Activated CD8-positive, alpha-beta memory T cell treated with anti-CD3 and anti-CD28 coated beads, Interleukin-2, amount 10 ng/mL, durations not matched to agents 7 days and 5 days (primary cell): ENCODE measurements around the gene TCEAL3. TPM values are rescaled to one million over a fixed set of nuclear protein-coding genes. Genes with fewer than 3 reads are reported as not detected.
"Not testable (repeated sequence)": the region's sequence is repeated elsewhere in the genome, so short reads cannot be mapped to it uniquely, and the experiment has no call there.

ENCODE experiments used
- ATAC-seq: fragments of 150-1000 bp; cut with Tn5 transposase; one replicate; pipeline ENCODE4 v1.10.0; 2021; ENCODE audit warnings: moderate library complexity
- CTCF ChIA-PET: fragments of 350-600 bp; sonication (Branson Sonifier 250); formaldehyde crosslinking; loops from one replicate; lab custom pipeline; 2021; ENCODE audit warnings: antibody characterized with exemption; lab: Charles Lee
- DNase-seq: peaks from one replicate; pipeline ENCODE4 v3.0.0-alpha.2; 2020
- H3K27ac Mint-ChIP-seq: one replicate; pipeline ENCODE4 v1.8.0; 2021; ENCODE audit warnings: mild to moderate bottlenecking, mixed read lengths
- H3K27me3 Mint-ChIP-seq: one replicate; pipeline ENCODE4 v1.8.0; 2021; ENCODE audit warnings: mixed read lengths
- H3K36me3 Mint-ChIP-seq: one replicate; pipeline ENCODE4 v1.8.0; 2021; ENCODE audit warnings: mild to moderate bottlenecking, mixed read lengths
- H3K4me1 Mint-ChIP-seq: one replicate; pipeline ENCODE4 v1.8.0; 2021; ENCODE audit warnings: mixed read lengths
- H3K4me3 Mint-ChIP-seq: one replicate; pipeline ENCODE4 v1.8.0; 2021; ENCODE audit warnings: mild to moderate bottlenecking, moderate library complexity, mixed read lengths
- H3K9me3 Mint-ChIP-seq: one replicate; pipeline ENCODE4 v1.8.0; 2022; ENCODE audit warnings: low read depth, mixed read lengths
- total RNA-seq, 2 experiments: library from RNA; stranded (reverse); gene quantifications; one replicate each; pipeline ENCODE4 v1.2.3, GENCODE V29; 2021

The TCEAL3 gene
- total RNA-seq, 2 experiments from 2014 or later, result 1.3 to 3.1 TPM

GRCh38 chrX:103631145-103631544 is 23.4 kb downstream of the TCEAL3 start:
- Mint-ChIP-seq H3K36me3 (no peaks in the 10 kb centered on the region), H3K27ac (no peak overlapping the region), H3K27me3 (no peaks in the 10 kb centered on the region), H3K4me1 (peaks cover 13% of the 10 kb centered on the region), H3K4me3 (no peak overlapping the region), H3K9me3 (no peaks in the 10 kb centered on the region)
- no peak for DNase-seq
- ATAC-seq, result no peak
- CTCF ChIA-PET, result no interaction called here

- CTCF ChIA-PET, result no interaction called here
These were observed 27.7 kb downstream of the TCEAL3 start for GRCh38 chrX:103635436-103635835.

DNA sequence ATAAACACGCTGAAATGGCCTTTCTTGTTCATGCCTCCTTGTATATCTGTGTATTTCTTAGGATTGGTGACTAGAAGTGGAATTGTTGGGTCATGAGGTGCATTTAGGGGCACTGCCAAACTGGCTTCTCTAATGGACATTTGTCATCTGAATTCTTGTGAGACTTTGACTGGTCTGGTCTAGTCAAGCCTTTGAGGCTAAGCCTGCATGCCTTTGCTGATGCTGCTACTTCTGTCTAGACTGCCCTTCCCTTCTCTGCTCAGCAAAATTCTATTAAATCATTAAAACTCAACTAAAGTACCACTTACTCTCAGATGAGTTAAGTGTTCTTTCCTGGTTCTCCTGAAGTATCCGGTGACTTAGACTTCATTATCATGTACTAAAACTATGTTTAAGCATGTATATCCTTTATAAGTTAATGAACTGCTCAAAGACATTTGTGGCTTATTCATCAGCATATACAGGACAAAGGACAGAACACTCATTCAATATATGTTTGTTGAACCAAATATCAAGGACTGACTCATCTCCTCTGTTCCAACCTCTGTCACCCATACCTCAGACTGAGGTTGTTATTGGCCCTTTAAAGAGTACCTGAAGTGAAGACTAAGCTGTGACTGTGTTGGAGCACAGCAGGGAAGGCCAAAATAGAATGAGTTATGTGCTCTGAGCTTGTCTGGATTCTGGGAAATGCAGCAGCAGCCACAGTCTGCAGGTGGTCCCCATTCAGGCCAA is 30.0 kb downstream of the TCEAL3 start:
- H3K4me3 Mint-ChIP-seq, result no peak overlapping the region
- ATAC-seq, result no peak
- no peaks in the 10 kb centered on the region for H3K36me3 Mint-ChIP-seq

More at GRCh38 chrX:103635436-103635835, 27.7 kb downstream of the TCEAL3 start:
- no peak overlapping the region for H3K4me3 Mint-ChIP-seq
- H3K9me3 Mint-ChIP-seq, result no peaks in the 10 kb centered on the region
- H3K27me3 Mint-ChIP-seq, result no peaks in the 10 kb centered on the region
- H3K27ac Mint-ChIP-seq, result no peak overlapping the region
- H3K36me3 Mint-ChIP-seq, result no peaks in the 10 kb centered on the region
- no peak for ATAC-seq
- no peak for DNase-seq
- no peaks in the 10 kb centered on the region for H3K4me1 Mint-ChIP-seq

GRCh38 chrX:103638479-103639346 is 30.9 kb downstream of the TCEAL3 start:
- CTCF ChIA-PET, H3K4me3 Mint-ChIP-seq, DNase-seq, H3K4me1 Mint-ChIP-seq, ATAC-seq, H3K9me3 Mint-ChIP-seq, H3K27ac Mint-ChIP-seq, H3K36me3 Mint-ChIP-seq, H3K27me3 Mint-ChIP-seq: not testable (repeated sequence)

More for the DNA sequence above, 30.0 kb downstream of the TCEAL3 start:
- no peak for DNase-seq
- CTCF ChIA-PET, result no interaction called here
- Mint-ChIP-seq H3K27me3 (no peaks in the 10 kb centered on the region), H3K4me1 (no peaks in the 10 kb centered on the region), H3K27ac (no peak overlapping the region), H3K9me3 (no peaks in the 10 kb centered on the region)

GRCh38 chrX:103640401-103641155 is 32.8 kb downstream of the TCEAL3 start:
- Mint-ChIP-seq H3K27ac (no peak overlapping the region), H3K9me3 (no peaks in the 10 kb centered on the region), H3K27me3 (no peaks in the 10 kb centered on the region), H3K4me3 (no peak overlapping the region), H3K4me1 (no peaks in the 10 kb centered on the region), H3K36me3 (no peaks in the 10 kb centered on the region)
- ATAC-seq (no peak), DNase-seq (no peak)
- CTCF ChIA-PET, result no interaction called here

GRCh38 chrX:103644125-103644524 is 36.4 kb downstream of the TCEAL3 start:
- DNase-seq, result no peak

DNA sequence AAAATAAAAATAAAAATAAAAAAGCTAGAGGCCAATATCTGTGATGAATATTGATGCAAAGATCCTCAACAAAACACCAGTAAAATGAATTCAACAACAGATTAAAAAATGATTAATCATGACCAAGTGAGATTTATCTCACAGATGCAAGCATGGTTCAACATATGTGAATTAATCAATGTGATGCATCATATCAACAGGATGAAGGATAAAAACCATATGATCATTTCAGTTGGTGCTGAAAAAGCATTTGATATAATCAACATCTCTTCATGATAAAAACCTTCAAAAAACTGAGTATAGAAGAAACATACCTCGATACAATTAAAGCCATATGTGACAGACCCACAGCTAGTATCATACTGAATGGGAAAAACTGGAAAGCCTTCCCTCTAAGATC is 39.9 kb downstream of the TCEAL3 start:
- no peak overlapping the region for H3K27ac Mint-ChIP-seq

More at GRCh38 chrX:103644125-103644524, 36.4 kb downstream of the TCEAL3 start:
- no peaks in the 10 kb centered on the region for H3K4me1 Mint-ChIP-seq
- H3K4me3 Mint-ChIP-seq, result no peak overlapping the region
- CTCF ChIA-PET, result no interaction called here
- no peak for ATAC-seq
- H3K27me3 Mint-ChIP-seq, result no peaks in the 10 kb centered on the region
- no peaks in the 10 kb centered on the region for H3K36me3 Mint-ChIP-seq
- no peak overlapping the region for H3K27ac Mint-ChIP-seq
- no peaks in the 10 kb centered on the region for H3K9me3 Mint-ChIP-seq

GRCh38 chrX:103651151-103651773 is 43.5 kb downstream of the TCEAL3 start:
- no peaks in the 10 kb centered on the region for H3K9me3 Mint-ChIP-seq
- peaks cover 6% of the 10 kb centered on the region for H3K27me3 Mint-ChIP-seq
- H3K27ac Mint-ChIP-seq, result no peak overlapping the region
- H3K4me1 Mint-ChIP-seq, result peaks cover 2% of the 10 kb centered on the region
- no peak overlapping the region for H3K4me3 Mint-ChIP-seq
- no peak for DNase-seq
- CTCF ChIA-PET, result no interaction called here
- no peaks in the 10 kb centered on the region for H3K36me3 Mint-ChIP-seq
- ATAC-seq, result no peak

More for the DNA sequence above, 39.9 kb downstream of the TCEAL3 start:
- Mint-ChIP-seq H3K4me3 (no peak overlapping the region), H3K9me3 (no peaks in the 10 kb centered on the region), H3K4me1 (no peaks in the 10 kb centered on the region), H3K36me3 (no peaks in the 10 kb centered on the region), H3K27me3 (peaks cover 6% of the 10 kb centered on the region)
- CTCF ChIA-PET, result no interaction called here
- ATAC-seq, result no peak
- no peak for DNase-seq

DNA sequence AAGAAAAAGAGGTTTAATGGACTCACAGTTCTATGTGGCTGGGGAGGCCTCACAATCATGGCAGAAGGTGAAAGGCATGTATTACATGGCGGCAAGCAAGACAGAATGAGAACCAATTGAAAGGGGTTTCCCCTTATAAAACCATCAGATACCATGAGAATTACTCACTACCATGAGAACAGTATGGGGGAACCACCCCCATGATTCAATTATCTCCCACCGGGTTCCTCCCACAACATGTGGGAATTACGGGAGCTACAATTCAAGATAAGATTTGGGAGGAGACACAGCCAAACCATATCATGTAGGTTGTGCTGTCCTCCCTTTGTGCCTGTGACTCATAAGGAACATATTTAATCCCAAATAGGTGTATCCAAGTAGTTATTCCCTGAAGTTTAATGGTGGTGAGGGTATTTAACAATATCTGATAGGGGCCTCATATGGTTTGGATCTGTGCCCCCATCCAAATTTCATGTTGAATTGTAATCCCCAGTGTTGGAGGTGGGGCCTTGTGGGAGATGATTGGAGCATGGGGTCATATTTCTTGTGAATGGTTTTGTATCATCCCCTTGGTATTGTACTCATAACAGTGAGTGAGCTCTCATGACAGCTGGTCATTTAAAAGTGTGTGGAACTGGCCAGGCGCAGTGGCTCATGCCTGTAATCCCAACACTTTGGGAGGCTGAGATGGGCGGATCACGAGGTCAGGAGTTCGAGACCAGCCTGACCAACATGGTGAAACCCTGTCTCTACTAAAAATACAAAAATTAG is 47.7 kb downstream of the TCEAL3 start:
- H3K27ac Mint-ChIP-seq, H3K9me3 Mint-ChIP-seq, H3K4me3 Mint-ChIP-seq, H3K36me3 Mint-ChIP-seq, CTCF ChIA-PET, H3K4me1 Mint-ChIP-seq, DNase-seq, H3K27me3 Mint-ChIP-seq, ATAC-seq: not testable (repeated sequence)

- DNase-seq (no peak), ATAC-seq (no peak)
- Mint-ChIP-seq H3K4me1 (peaks cover 9% of the 10 kb centered on the region), H3K9me3 (no peaks in the 10 kb centered on the region), H3K4me3 (no peak overlapping the region), H3K27ac (no peak overlapping the region), H3K36me3 (peaks cover 2% of the 10 kb centered on the region), H3K27me3 (no peaks in the 10 kb centered on the region)
- CTCF ChIA-PET, result no interaction called here
These were observed 48.9 kb downstream of the TCEAL3 start for GRCh38 chrX:103656617-103657016.

- H3K4me3 Mint-ChIP-seq, H3K27ac Mint-ChIP-seq, H3K36me3 Mint-ChIP-seq, H3K27me3 Mint-ChIP-seq, DNase-seq, H3K4me1 Mint-ChIP-seq, ATAC-seq, CTCF ChIA-PET, H3K9me3 Mint-ChIP-seq: not testable (repeated sequence)
These were observed 49.3 kb downstream of the TCEAL3 start for GRCh38 chrX:103657066-103657465.

DNA sequence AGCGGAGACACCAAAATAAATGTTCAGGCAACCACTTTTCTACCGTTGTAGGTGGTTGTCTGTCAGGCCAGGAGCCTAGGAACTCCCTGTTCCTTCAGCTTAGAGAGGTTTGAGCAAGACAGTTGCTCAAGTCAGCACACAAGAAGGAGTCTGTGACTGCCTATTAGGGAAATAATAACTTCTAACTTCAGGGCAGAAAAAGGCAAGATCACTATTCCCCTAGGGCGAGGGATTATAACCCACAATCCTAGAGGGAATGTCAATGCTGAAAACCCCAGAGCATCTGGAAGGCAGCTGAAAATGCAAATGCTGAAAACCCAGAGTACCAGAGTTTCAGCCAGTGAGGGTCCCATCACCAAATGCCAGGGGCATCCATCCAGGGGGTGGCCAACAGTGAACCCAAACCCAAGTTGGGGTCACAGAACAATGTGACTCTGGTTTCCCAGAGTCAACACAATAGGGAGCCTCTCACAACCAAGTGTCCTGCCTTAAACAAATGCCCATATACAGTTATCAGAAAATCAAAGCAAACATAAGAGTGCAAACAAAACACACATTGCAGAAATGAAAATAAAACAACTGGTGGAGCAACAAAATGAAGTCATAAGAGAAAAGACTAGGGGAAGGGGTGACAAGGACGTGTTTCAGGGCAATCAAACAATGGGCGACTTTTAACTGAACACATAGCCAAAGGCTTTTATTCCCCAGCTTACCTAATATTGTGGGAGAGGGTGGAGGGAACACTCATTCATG is 51.1 kb downstream of the TCEAL3 start:
- CTCF ChIA-PET, result no interaction called here
- H3K4me3 Mint-ChIP-seq, result no peak overlapping the region

More for the DNA sequence above, 51.1 kb downstream of the TCEAL3 start:
- peaks cover 9% of the 10 kb centered on the region for H3K4me1 Mint-ChIP-seq
- H3K27ac Mint-ChIP-seq, result no peak overlapping the region
- ATAC-seq, result no peak
- peaks cover 3% of the 10 kb centered on the region for H3K27me3 Mint-ChIP-seq
- no peaks in the 10 kb centered on the region for H3K9me3 Mint-ChIP-seq
- DNase-seq, result no peak
- H3K36me3 Mint-ChIP-seq, result peaks cover 2% of the 10 kb centered on the region
